Cardiac fibroblast (primary cell): ENCODE results near the gene TNFAIP8.

ENCODE experiments used
- DNase-seq, 2 donors: peaks; one replicate each; pipeline versions ENCODE4 v3.0.0 to v3.0.0-alpha.2; 2010; ENCODE audit warnings: low read depth in 2 of 2
- H3K4me3 ChIP-seq, 2 donors: replicated peaks in 1 of 2; 1 replicate in 1 of 2; 2 replicates in 1 of 2; pipeline ENCODE4 v1.5.1; 2011; ENCODE audit warnings: low read depth in 2 of 2, low read length in 2 of 2, mild to moderate bottlenecking in 2 of 2, moderate library complexity in 1 of 2
- TF ChIP-seq, protein P1 (sequence below): IDR thresholded peaks from one replicate; pipeline ENCODE4 v1.5.1; 2011; ENCODE audit warnings: low read depth, mild to moderate bottlenecking, low read length, inconsistent platforms

Gene TNFAIP8

DNA sequence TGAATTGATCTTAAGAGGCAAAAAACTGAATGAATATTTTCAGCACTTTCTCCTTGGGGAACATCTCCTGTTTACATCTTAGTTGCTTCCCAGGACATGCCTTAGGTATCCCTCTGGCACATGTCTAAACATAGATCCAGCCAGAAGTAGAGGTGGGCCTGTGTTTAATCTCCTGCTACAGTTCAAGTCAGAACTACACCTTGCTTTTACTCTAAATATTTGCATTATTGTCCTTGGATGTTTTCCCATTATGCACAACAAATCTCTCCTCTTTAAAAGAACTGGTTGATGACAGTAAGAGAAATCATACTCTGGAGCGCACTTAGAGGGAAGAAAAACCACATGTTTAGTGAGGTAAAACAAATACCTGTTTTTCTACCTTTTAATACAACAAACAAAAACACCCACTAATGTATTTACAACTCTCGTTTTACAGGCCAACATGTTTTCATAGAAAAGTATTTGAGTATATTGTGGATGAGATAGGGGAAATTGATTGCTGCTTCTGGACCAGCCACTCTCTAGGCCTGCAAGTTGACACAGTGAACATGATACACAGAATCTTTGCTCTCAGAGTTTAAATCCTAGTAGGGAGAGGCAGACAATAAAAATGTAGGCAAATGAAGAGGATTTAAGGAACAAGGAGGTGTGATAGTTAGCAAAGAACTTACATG is 32.3 kb downstream of the TNFAIP8 start:
- H3K4me3 ChIP-seq = no peak overlapping the region
- TF ChIP-seq, protein P1, sequence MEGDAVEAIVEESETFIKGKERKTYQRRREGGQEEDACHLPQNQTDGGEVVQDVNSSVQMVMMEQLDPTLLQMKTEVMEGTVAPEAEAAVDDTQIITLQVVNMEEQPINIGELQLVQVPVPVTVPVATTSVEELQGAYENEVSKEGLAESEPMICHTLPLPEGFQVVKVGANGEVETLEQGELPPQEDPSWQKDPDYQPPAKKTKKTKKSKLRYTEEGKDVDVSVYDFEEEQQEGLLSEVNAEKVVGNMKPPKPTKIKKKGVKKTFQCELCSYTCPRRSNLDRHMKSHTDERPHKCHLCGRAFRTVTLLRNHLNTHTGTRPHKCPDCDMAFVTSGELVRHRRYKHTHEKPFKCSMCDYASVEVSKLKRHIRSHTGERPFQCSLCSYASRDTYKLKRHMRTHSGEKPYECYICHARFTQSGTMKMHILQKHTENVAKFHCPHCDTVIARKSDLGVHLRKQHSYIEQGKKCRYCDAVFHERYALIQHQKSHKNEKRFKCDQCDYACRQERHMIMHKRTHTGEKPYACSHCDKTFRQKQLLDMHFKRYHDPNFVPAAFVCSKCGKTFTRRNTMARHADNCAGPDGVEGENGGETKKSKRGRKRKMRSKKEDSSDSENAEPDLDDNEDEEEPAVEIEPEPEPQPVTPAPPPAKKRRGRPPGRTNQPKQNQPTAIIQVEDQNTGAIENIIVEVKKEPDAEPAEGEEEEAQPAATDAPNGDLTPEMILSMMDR = no peak
- DNase-seq = no peak

DNA sequence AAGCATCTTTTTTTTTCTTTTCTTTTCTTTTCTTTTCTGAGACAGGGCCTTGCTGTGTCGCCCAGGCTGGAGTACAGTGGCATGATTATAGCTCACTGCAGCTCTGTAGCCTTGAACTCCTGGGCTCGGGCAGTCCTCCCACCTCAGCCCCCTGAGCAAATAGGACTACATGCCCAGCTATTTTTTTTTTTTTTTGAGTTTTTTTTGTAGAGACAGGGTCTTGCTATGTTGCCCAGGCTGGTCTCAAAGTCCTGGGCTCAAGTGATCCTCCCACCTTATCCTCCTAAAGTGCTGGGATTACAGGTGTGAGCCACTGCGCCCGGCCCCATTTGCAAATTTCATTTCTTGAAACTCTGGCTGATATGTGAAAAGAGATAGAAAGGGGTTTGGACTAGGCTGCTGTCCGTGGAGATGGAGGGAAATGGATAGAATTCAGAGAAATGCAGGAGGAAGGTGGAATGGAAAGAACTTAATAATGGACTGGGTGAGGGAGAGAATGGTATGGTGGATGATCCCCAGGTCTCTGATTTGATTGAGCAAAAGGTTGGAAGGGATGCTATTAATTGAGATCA is 32.9 kb downstream of the TNFAIP8 start:
- TF ChIP-seq, protein P1 = no peak
- no peak overlapping the region for H3K4me3 ChIP-seq
- DNase-seq = no peak

DNA sequence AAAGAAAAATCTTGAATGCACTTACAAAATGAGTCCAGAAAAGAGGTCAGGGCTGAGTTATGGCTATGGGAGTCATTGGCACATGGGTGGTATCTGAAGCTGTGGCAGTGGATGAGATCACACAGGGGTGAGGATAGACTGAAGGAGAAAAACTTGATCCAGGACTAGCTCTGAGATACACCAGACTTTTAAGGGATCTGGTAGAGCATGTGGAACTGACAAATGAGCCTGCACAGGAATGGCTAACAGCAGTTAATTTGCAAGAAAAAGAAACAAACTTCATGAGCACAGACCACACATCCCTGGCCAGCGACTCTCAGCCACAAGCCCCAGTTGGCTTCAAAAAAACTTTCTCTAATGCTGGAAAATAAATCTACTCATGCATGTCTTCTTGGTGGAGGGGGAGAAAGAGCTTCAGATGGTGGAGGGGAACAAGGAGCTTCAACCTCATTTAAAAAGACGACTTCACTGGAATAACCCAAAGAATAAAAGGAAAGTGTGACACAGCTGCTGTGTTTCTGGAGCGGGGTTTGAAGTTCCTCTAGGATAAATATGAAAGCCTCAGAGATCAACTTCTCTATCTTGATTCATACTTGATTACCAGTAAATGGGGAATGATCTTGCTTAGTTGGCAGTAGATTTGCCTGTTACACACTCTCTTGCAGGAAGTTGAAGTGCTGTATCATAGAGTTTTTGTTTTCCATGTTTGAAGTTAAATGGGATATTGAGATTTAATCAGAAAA is 33.6 kb downstream of the TNFAIP8 start:
- DNase-seq = no peak
- TF ChIP-seq, protein P1 = no peak
- no peak overlapping the region for H3K4me3 ChIP-seq

GRCh38 chr5:119390404-119390803 is 34.6 kb downstream of the TNFAIP8 start:
- TF ChIP-seq, protein P1 = no peak
- DNase-seq = no peak

GRCh38 chr5:119393201-119393691 is 37.4 kb downstream of the TNFAIP8 start:
- DNase-seq = peak in 1 of 2 donors; percentile 34
- no peak overlapping the region for H3K4me3 ChIP-seq
- TF ChIP-seq, protein P1 = no peak

More at GRCh38 chr5:119390404-119390803, 34.6 kb downstream of the TNFAIP8 start:
- H3K4me3 ChIP-seq = no peak overlapping the region

DNA sequence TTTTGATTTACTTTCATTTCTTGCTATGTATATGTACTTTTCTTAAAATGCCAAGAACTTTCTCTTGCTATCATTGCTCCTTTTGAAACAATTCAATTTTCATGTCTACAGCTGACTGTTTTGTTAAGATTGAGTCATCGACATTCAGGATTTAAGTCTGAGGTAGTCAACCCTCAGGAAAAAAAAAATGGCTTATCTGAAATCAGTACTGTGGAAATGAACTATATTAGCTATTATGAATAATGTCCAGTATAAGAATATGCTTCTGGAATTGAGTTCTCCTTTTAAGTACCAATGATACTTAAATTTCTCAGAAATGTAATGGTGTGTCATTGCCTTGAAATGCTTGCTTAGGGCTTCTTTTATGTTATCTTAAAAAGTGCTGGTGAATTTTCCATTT is 37.9 kb downstream of the TNFAIP8 start:
- H3K4me3 ChIP-seq = no peak overlapping the region
- DNase-seq = peak; percentile 34 to 78
- TF ChIP-seq, protein P1 = no peak
